ENCODE results near the gene C11orf21. TPM values are rescaled to one million over a fixed set of nuclear protein-coding genes. Genes with fewer than 3 reads are reported as not detected.
A peak's percentile ranks its signal among the peaks of the same experiment; 100 is the strongest.

C11orf21 gene
- total and polyA plus RNA-seq, 2 experiments from 2014 or later, result not detected

GRCh38 chr11:2313051-2313951, 11.6 kb upstream of the C11orf21 start:
- Histone ChIP-seq H3K4me3 (no peak overlapping the region), H3K79me2 (ENCODE audit: insufficient read depth) (no peaks in the 10 kb centered on the region), H3K9me3 (ENCODE audit: low read depth) (no peaks in the 10 kb centered on the region), H2AFZ (no peak overlapping the region), H3K4me2 (ENCODE audit: unreplicated experiment) (no peak overlapping the region), H4K20me1 (ENCODE audit: insufficient read depth) (no peaks in the 10 kb centered on the region), H3K9ac (no peak overlapping the region), H3K27me3 (replicated peaks; ENCODE audit: insufficient read depth) (no peaks in the 10 kb centered on the region), H3F3A (ENCODE audit: insufficient read depth) (no peaks in the 10 kb centered on the region), H3K4me1 (ENCODE audit: insufficient read depth) (peaks cover 17% of the 10 kb centered on the region), H3K27ac (no peak overlapping the region), H3K36me3 (ENCODE audit: low read depth) (no peaks in the 10 kb centered on the region), H3K9me2 (ENCODE audit: insufficient read depth) (no peaks in the 10 kb centered on the region)
- no peak for TF ChIP-seq EZH2phosphoT487 (IDR thresholded peaks at IDR 0.05; ENCODE audit: insufficient read depth, low read depth)
- no peak for TF ChIP-seq EZH2 (IDR thresholded peaks at IDR 0.05; ENCODE audit: insufficient read depth, poor library complexity, severe bottlenecking)
- in situ Hi-C loops (cut with MboI), result loop anchor here (10.0 to 25.0 kb wide), 2 partner anchors 62 to 574 kb away; partner anchors contain the start of genes CD81 and CDKN1C
- WGBS, 2 experiments (ENCODE audit: low coverage in 1 of 2, low lambda C conversion rate in 2 of 2, missing lambda C conversion rate in 2 of 2), result 89 to 90% methylated on average over 30 to 34 of the region's 34 CpGs
- DNase-seq, result no peak

- in situ Hi-C loops (cut with MboI), result loop anchor here (10.0 to 25.0 kb wide), 2 partner anchors 62 to 575 kb away; partner anchors contain the start of genes CD81 and CDKN1C
- H3K27ac ChIP-seq, result peak overlapping the region; percentile 38
- peak overlapping the region; percentile 50; the same call in 1 of the 2 replicates for H2AFZ ChIP-seq
These were observed 10.7 kb upstream of the C11orf21 start for GRCh38 chr11:2312232-2313042.

GRCh38 chr11:2311353-2312133, 9.8 kb upstream of the C11orf21 start:
- no peaks in the 10 kb centered on the region for H3K9me2 ChIP-seq (ENCODE audit: insufficient read depth)
- no peak overlapping the region for H3K9ac ChIP-seq
- H3K27me3 ChIP-seq (replicated peaks; ENCODE audit: insufficient read depth), result no peaks in the 10 kb centered on the region
- peak overlapping the region; percentile 50; the same call in 1 of the 2 replicates for H2AFZ ChIP-seq
- no peaks in the 10 kb centered on the region for H3K9me3 ChIP-seq (ENCODE audit: low read depth)
- no peaks in the 10 kb centered on the region for H3K36me3 ChIP-seq (ENCODE audit: low read depth)
- TF ChIP-seq EZH2phosphoT487 (IDR thresholded peaks at IDR 0.05; ENCODE audit: insufficient read depth, low read depth), result no peak
- TF ChIP-seq EZH2 (IDR thresholded peaks at IDR 0.05; ENCODE audit: insufficient read depth, poor library complexity, severe bottlenecking), result no peak
- no peak overlapping the region for H3K4me2 ChIP-seq (ENCODE audit: unreplicated experiment)
- no peak for DNase-seq
- H3K4me3 ChIP-seq, result no peak overlapping the region
- H3K27ac ChIP-seq, result 0 out of 2 replicates have a peak overlapping the region, but pooled peaks have one; percentile 38
- in situ Hi-C loops (cut with MboI), result loop anchor here (10.0 to 25.0 kb wide), 2 partner anchors 63 to 576 kb away; partner anchors contain the start of genes CD81 and CDKN1C
- peaks cover 18% of the 10 kb centered on the region for H3K4me1 ChIP-seq (ENCODE audit: insufficient read depth)
- no peaks in the 10 kb centered on the region for H4K20me1 ChIP-seq (ENCODE audit: insufficient read depth)
- no peaks in the 10 kb centered on the region for H3F3A ChIP-seq (ENCODE audit: insufficient read depth)
- 52 to 54% methylated on average over 21 of the region's 21 CpGs for WGBS, 2 experiments (ENCODE audit: low coverage in 1 of 2, low lambda C conversion rate in 2 of 2, missing lambda C conversion rate in 2 of 2)
- no peaks in the 10 kb centered on the region for H3K79me2 ChIP-seq (ENCODE audit: insufficient read depth)

More at GRCh38 chr11:2312232-2313042, 10.7 kb upstream of the C11orf21 start:
- no peaks in the 10 kb centered on the region for H3K9me2 ChIP-seq (ENCODE audit: insufficient read depth)
- H3K4me1 ChIP-seq (ENCODE audit: insufficient read depth), result peaks cover 17% of the 10 kb centered on the region
- H3K4me3 ChIP-seq, result no peak overlapping the region
- no peaks in the 10 kb centered on the region for H3K9me3 ChIP-seq (ENCODE audit: low read depth)
- peak; percentile 82 for DNase-seq
- peak overlapping the region; percentile 28 for H3K4me2 ChIP-seq (ENCODE audit: unreplicated experiment)
- 26 to 30% methylated on average over 22 of the region's 22 CpGs for WGBS, 2 experiments (ENCODE audit: low coverage in 1 of 2, low lambda C conversion rate in 2 of 2, missing lambda C conversion rate in 2 of 2)
- H3K36me3 ChIP-seq (ENCODE audit: low read depth), result no peaks in the 10 kb centered on the region
- H3K79me2 ChIP-seq (ENCODE audit: insufficient read depth), result no peaks in the 10 kb centered on the region
- no peaks in the 10 kb centered on the region for H3K27me3 ChIP-seq (replicated peaks; ENCODE audit: insufficient read depth)
- H4K20me1 ChIP-seq (ENCODE audit: insufficient read depth), result no peaks in the 10 kb centered on the region
- TF ChIP-seq EZH2phosphoT487 (IDR thresholded peaks at IDR 0.05; ENCODE audit: insufficient read depth, low read depth), result no peak
- TF ChIP-seq EZH2 (IDR thresholded peaks at IDR 0.05; ENCODE audit: insufficient read depth, poor library complexity, severe bottlenecking), result no peak
- H3K9ac ChIP-seq, result no peak overlapping the region
- no peaks in the 10 kb centered on the region for H3F3A ChIP-seq (ENCODE audit: insufficient read depth)

All from GM23248 (cell line).